SK-N-SH treated with all-trans-retinoic acid at 6 μM for 48 hours (cell line): ENCODE results near the gene IGF1R.

Experiments used
- ATAC-seq: fragments of 200-7000 bp; cut with Tn5 transposase; 3 replicates; pipeline ENCODE4 v1.9.1; 2020; ENCODE audit warnings: mild to moderate bottlenecking, moderate library complexity
- ARNTL ChIP-seq: fragments of 450-650 bp; formaldehyde crosslinking; IDR thresholded peaks from 2 replicates; pipeline ENCODE4 v1.5.0; 2020; ENCODE audit warnings: low read depth, mild to moderate bottlenecking, moderate library complexity, borderline replicate concordance
- BACH2 ChIP-seq: fragments of 250-450 bp; sonication (Bioruptor Pico); IDR thresholded peaks from 2 replicates; pipeline ENCODE4 v1.9.0; 2021; ENCODE audit warnings: mild to moderate bottlenecking, borderline replicate concordance
- CREB5 ChIP-seq: fragments of 250-450 bp; sonication (Bioruptor Pico); IDR thresholded peaks from 2 replicates; pipeline ENCODE4 v1.5.1; 2020; ENCODE audit warnings: low read depth, mild to moderate bottlenecking, moderate library complexity
- CSDC2 ChIP-seq: fragments of 250-450 bp; sonication (Bioruptor Pico); IDR thresholded peaks from 2 replicates; pipeline ENCODE4 v1.5.0; 2020; ENCODE audit warnings: mild to moderate bottlenecking, moderate library complexity
- CSRNP3 ChIP-seq: fragments of 250-450 bp; sonication (Bioruptor Pico); IDR thresholded peaks from 2 replicates; pipeline ENCODE4 v1.5.1; 2021; ENCODE audit warnings: mild to moderate bottlenecking, moderate library complexity
- ESRRG ChIP-seq: fragments of 250-450 bp; sonication (Bioruptor Pico); IDR thresholded peaks from 2 replicates; pipeline ENCODE4 v1.6.1; 2021; ENCODE audit warnings: mild to moderate bottlenecking
- GLIS3 ChIP-seq: fragments of 250-450 bp; sonication (Bioruptor Pico); IDR thresholded peaks from 2 replicates; pipeline ENCODE4 v1.5.0; 2020; ENCODE audit warnings: mild to moderate bottlenecking, moderate library complexity
- ISL1 ChIP-seq: fragments of 250-450 bp; sonication (Bioruptor Pico); IDR thresholded peaks from 2 replicates; pipeline ENCODE4 v2.1.2; 2022; ENCODE audit warnings: mild to moderate bottlenecking, moderate library complexity
- OSR1 ChIP-seq: fragments of 250-450 bp; sonication (Bioruptor Pico); IDR thresholded peaks from 2 replicates; pipeline ENCODE4 v1.8.0; 2022; ENCODE audit warnings: moderate library complexity, mild to moderate bottlenecking, inconsistent platforms
- PATZ1 ChIP-seq: fragments of 250-450 bp; sonication (Bioruptor Pico); IDR thresholded peaks from 2 replicates; pipeline ENCODE4 v1.8.0; 2020; ENCODE audit warnings: mild to moderate bottlenecking, moderate library complexity, borderline replicate concordance
- POU6F1 ChIP-seq: fragments of 250-450 bp; sonication (Bioruptor Pico); IDR thresholded peaks from 2 replicates; pipeline ENCODE4 v1.8.0; 2021; ENCODE audit warnings: low read depth, mild to moderate bottlenecking, moderate library complexity, borderline replicate concordance
- RARB ChIP-seq: fragments of 250-450 bp; sonication (Bioruptor Pico); IDR thresholded peaks from 2 replicates; pipeline ENCODE4 v1.8.0; 2021; ENCODE audit warnings: mild to moderate bottlenecking, moderate library complexity
- SNAI2 ChIP-seq: fragments of 250-450 bp; sonication (Bioruptor Pico); IDR thresholded peaks from 2 replicates; pipeline ENCODE4 v1.5.0; 2020; ENCODE audit warnings: mild to moderate bottlenecking, moderate library complexity
- TCF4 ChIP-seq: fragments of 250-450 bp; sonication (Bioruptor Pico); IDR thresholded peaks from 2 replicates; pipeline ENCODE4 v1.8.0; 2021; ENCODE audit warnings: mild to moderate bottlenecking, moderate library complexity, borderline replicate concordance
- TOX ChIP-seq: fragments of 250-450 bp; sonication (Bioruptor Pico); IDR thresholded peaks from 2 replicates; pipeline ENCODE4 v1.8.0; 2021; ENCODE audit warnings: mild to moderate bottlenecking, moderate library complexity, borderline replicate concordance
- TSHZ2 ChIP-seq: fragments of 250-450 bp; sonication (Bioruptor Pico); IDR thresholded peaks from 2 replicates; pipeline ENCODE4 v1.5.0; 2020; ENCODE audit warnings: mild to moderate bottlenecking, moderate library complexity
- ZC3H10 ChIP-seq: fragments of 250-450 bp; sonication (Bioruptor Pico); IDR thresholded peaks from 2 replicates; pipeline ENCODE4 v1.5.1; 2021; ENCODE audit warnings: mild to moderate bottlenecking, moderate library complexity
- ZFP3 ChIP-seq: fragments of 250-450 bp; sonication (Bioruptor Pico); IDR thresholded peaks from 2 replicates; pipeline ENCODE4 v1.5.0; 2020; ENCODE audit warnings: mild to moderate bottlenecking, moderate library complexity
- ZFP30 ChIP-seq: fragments of 450-650 bp; formaldehyde crosslinking; IDR thresholded peaks from 2 replicates; pipeline ENCODE4 v1.5.0; 2022; ENCODE audit warnings: mild to moderate bottlenecking, moderate library complexity
- ZNF565 ChIP-seq: fragments of 450-650 bp; formaldehyde crosslinking; conservative IDR thresholded peaks from 2 replicates; pipeline ENCODE4 v1.5.0; 2020; ENCODE audit warnings: low read depth, mild to moderate bottlenecking, moderate library complexity
- ZNF8 ChIP-seq: fragments of 450-650 bp; formaldehyde crosslinking; IDR thresholded peaks from 2 replicates; pipeline ENCODE4 v1.5.0; 2020; ENCODE audit warnings: mild to moderate bottlenecking, moderate library complexity

IGF1R gene

GRCh38 chr15:98801234-98801561 is 152.9 kb downstream of the IGF1R start:
- ATAC-seq = no peak
- TF ChIP-seq POU6F1 = no peak
- no peak for TF ChIP-seq ZFP3 (CRISPR knock-in tag)
- TF ChIP-seq PATZ1 (CRISPR knock-in tag) = no peak
- TF ChIP-seq SNAI2 = no peak
- no peak for TF ChIP-seq TCF4
- no peak for TF ChIP-seq ISL1
- no peak for TF ChIP-seq ZFP30
- TF ChIP-seq TSHZ2 = no peak
- TF ChIP-seq OSR1 (CRISPR knock-in tag) = no peak
- TF ChIP-seq CSDC2 (CRISPR knock-in tag) = no peak
- no peak for TF ChIP-seq ZNF8 (CRISPR knock-in tag)
- no peak for TF ChIP-seq ARNTL
- no peak for TF ChIP-seq ZNF565 (CRISPR knock-in tag)
- TF ChIP-seq RARB (CRISPR knock-in tag) = no peak
- no peak for TF ChIP-seq ZC3H10 (CRISPR knock-in tag)
- no peak for TF ChIP-seq BACH2 (CRISPR knock-in tag)
- no peak for TF ChIP-seq TOX (CRISPR knock-in tag)
- no peak for TF ChIP-seq GLIS3
- no peak for TF ChIP-seq ESRRG (CRISPR knock-in tag)
- TF ChIP-seq CSRNP3 (CRISPR knock-in tag) = no peak

- TF ChIP-seq PATZ1 (CRISPR knock-in tag) (no peak), BACH2 (CRISPR knock-in tag) (no peak), ARNTL (no peak), TSHZ2 (no peak), ZNF565 (CRISPR knock-in tag) (no peak), ZNF8 (CRISPR knock-in tag) (no peak), TCF4 (no peak), ISL1 (no peak), OSR1 (CRISPR knock-in tag) (no peak), CSRNP3 (CRISPR knock-in tag) (no peak), CREB5 (no peak), CSDC2 (CRISPR knock-in tag) (no peak), GLIS3 (no peak), SNAI2 (no peak), TOX (CRISPR knock-in tag) (no peak)
- no peak for ATAC-seq
These were observed 153.8 kb downstream of the IGF1R start for GRCh38 chr15:98802187-98802586.
